Esophagus muscularis mucosa (tissue), 4 donors: ENCODE results near the gene MLST8. TPM values are rescaled to one million over a fixed set of nuclear protein-coding genes. Genes with fewer than 3 reads are reported as not detected.
"Not testable (repeated sequence)": the region's sequence is repeated elsewhere in the genome, so short reads cannot be mapped to it uniquely, and the experiment has no call there.

Experiments
- DNase-seq: peaks from one replicate; pipeline ENCODE4 v3.0.0-alpha.2; 2017; ENCODE audit errors: extremely low spot score
- H3K27ac ChIP-seq, 4 donors: fragments of 200-600 bp; sonication (generic); replicated peaks in 1 of 4; 1 replicate in 3 of 4; 2 replicates in 1 of 4; pipeline ENCODE4 v1.5.1; 2016 to 2019; ENCODE audit warnings: mild to moderate bottlenecking in 1 of 4
- H3K27me3 ChIP-seq, 4 donors: fragments of 200-600 bp; sonication (generic); one replicate each; pipeline versions ENCODE4 v1.5.1 to v1.6.0; 2016 to 2019
- H3K36me3 ChIP-seq, 4 donors: fragments of 200-600 bp; sonication (generic); one replicate each; pipeline ENCODE4 v1.5.1; 2016 to 2019
- H3K4me1 ChIP-seq, 4 donors: fragments of 200-600 bp; sonication (generic); one replicate each; pipeline ENCODE4 v1.5.1; 2016 to 2019
- H3K4me3 ChIP-seq, 4 donors: fragments of 200-600 bp; sonication (generic); 1 replicate in 2 of 4; 2 replicates in 2 of 4; pipeline ENCODE4 v1.5.1; 2016 to 2019; ENCODE audit warnings: mild to moderate bottlenecking in 4 of 4, moderate library complexity in 1 of 4
- H3K9me3 ChIP-seq, 4 donors: fragments of 200-600 bp; sonication (generic); 1 replicate in 3 of 4; 2 replicates in 1 of 4; pipeline ENCODE4 v1.5.1; 2016 to 2019
- EP300 ChIP-seq: sonication (generic); formaldehyde crosslinking; IDR thresholded peaks from one replicate; pipeline ENCODE4 v1.6.1; 2017; ENCODE audit warnings: antibody characterized with exemption
- POLR2A ChIP-seq: fragments of 450-650 bp; IDR thresholded peaks from one replicate; pipeline ENCODE4 v1.6.1; 2017; ENCODE audit warnings: antibody characterized with exemption, moderate library complexity, mild to moderate bottlenecking, low read depth
- POLR2AphosphoS5 ChIP-seq, 2 donors: sonication (generic); formaldehyde crosslinking; IDR thresholded peaks; one replicate each; pipeline ENCODE4 v1.6.1; 2017; ENCODE audit warnings: antibody characterized with exemption in 2 of 2
- WGBS: methylation state at CpG from one replicate; pipeline ENCODE4 v1.1.5; 2018; 5-methylcytosine and 5-hydroxymethylcytosine counted together
- intact Hi-C: fragments of 100-400 bp; cut with DNase I; formaldehyde crosslinking; loops from one replicate; pipeline ENCODE4 v1.15.1; 2023
- total RNA-seq, 4 donors: library from RNA; depleted of rRNA; stranded (reverse); fragments of >200 nt; gene quantifications; one replicate each; pipeline versions ENCODE4 v1.1.0 to v1.2.1, GENCODE V29; 2016
- TF ChIP-seq, protein P1 (sequence below), 3 experiments: fragments of 200-600 bp in 2 of 3; fragments of 450-650 bp in 1 of 3; sonication (generic) in 2 of 3; IDR thresholded peaks; one replicate each; pipeline ENCODE4 v1.5.1; 2017 to 2019; ENCODE audit warnings: antibody characterized with exemption in 3 of 3, mild to moderate bottlenecking in 2 of 3, moderate library complexity in 1 of 3

MLST8 gene
- total RNA-seq, 4 donors from 2014 or later = 23.7 to 62.8 (median 36.3) TPM

DNA sequence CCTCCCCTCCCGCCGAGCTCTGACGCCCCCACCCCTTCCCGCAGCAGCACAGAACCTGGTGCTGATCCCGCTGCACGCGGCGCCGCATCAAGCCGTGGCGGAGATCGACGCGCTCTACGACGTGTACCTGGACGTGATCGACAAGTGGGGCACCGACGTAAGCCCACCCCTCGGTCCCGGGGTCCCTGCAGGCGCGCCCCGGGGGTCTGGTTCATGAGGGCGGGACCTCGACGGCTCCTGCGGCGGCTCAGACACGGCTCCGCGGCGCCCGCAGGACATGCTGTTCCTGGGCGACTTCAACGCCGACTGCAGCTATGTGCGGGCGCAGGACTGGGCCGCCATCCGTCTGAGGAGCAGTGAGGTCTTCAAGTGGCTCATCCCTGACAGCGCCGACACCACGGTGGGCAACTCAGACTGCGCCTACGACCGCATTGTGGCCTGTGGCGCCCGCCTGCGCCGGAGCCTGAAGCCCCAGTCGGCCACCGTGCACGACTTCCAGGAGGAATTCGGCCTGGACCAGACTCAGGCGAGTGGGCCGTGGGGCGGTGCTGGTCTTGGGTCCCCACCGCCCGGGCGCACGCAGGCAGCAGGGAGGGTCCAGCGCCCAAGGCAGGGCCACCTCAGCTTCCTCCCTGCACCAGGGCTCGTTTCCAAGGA, 32.4 kb downstream of the MLST8 start:
- peak overlapping the region in 3 of 4 donors; percentile 37 to 45 (median 37) for H3K4me3 ChIP-seq
- intact Hi-C loops = no loop called here

DNA sequence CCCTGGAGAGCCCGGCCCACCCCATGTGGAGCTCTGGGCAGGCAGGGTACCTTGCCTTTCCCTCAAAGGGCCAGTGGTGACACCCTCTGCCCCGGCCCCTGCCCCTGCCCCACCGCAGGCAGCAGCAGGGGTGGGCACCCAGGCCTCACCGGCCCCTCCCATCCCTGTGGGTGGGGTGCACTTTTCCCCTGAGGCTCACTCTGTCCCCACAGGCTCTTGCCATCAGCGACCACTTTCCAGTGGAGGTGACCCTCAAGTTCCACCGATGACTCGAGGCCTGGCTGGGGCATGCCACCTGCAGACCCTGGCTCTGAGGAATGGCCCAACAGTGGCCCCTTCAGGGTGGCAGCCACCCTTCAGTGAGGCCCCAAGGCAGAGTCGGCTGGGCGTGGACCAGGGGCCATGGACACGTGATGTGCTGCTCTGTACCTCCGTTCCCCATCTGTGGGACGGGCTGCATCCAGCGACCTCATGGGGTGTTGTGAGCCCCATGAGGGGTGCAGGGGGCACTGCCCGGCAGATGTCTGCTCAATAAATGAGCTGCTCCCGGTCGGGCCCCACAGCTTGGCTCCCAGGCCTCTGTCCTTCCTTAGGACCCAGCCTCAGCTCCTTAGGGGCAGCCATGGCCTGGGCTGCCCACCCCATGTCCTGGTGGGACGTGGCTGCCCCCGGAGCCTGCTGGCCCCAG, 33.0 kb downstream of the MLST8 start:
- no peak for DNase-seq
- TF ChIP-seq POLR2AphosphoS5 (IDR thresholded peaks at IDR 0.05) = no peak
- TF ChIP-seq EP300 = no peak
- TF ChIP-seq, protein P1, sequence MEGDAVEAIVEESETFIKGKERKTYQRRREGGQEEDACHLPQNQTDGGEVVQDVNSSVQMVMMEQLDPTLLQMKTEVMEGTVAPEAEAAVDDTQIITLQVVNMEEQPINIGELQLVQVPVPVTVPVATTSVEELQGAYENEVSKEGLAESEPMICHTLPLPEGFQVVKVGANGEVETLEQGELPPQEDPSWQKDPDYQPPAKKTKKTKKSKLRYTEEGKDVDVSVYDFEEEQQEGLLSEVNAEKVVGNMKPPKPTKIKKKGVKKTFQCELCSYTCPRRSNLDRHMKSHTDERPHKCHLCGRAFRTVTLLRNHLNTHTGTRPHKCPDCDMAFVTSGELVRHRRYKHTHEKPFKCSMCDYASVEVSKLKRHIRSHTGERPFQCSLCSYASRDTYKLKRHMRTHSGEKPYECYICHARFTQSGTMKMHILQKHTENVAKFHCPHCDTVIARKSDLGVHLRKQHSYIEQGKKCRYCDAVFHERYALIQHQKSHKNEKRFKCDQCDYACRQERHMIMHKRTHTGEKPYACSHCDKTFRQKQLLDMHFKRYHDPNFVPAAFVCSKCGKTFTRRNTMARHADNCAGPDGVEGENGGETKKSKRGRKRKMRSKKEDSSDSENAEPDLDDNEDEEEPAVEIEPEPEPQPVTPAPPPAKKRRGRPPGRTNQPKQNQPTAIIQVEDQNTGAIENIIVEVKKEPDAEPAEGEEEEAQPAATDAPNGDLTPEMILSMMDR (IDR thresholded peaks at IDR 0.05) = no peak
- TF ChIP-seq POLR2A = no peak
- Histone ChIP-seq H3K27me3 (peaks cover 9 to 49% (median 17%) of the 10 kb centered on the region in 4 donors), H3K4me1 (peaks cover 21 to 34% (median 30%) of the 10 kb centered on the region in 4 donors), H3K36me3 (peaks cover 40 to 68% (median 64%) of the 10 kb centered on the region in 4 donors), H3K4me3 (no peak overlapping the region), H3K27ac (no peak overlapping the region), H3K9me3 (no peaks in the 10 kb centered on the region)
- intact Hi-C loops = no loop called here
- WGBS = 43% methylated on average over 9 of the region's 18 CpGs

More for the DNA sequence above, 32.4 kb downstream of the MLST8 start:
- Histone ChIP-seq H3K27ac (no peak overlapping the region), H3K9me3 (no peaks in the 10 kb centered on the region), H3K27me3 (peaks cover 9 to 56% (median 17%) of the 10 kb centered on the region in 4 donors), H3K4me1 (peaks cover 21 to 34% (median 30%) of the 10 kb centered on the region in 4 donors), H3K36me3 (peaks cover 40 to 68% (median 64%) of the 10 kb centered on the region in 4 donors)
- DNase-seq = no peak
- 0% methylated on average over 3 of the region's 65 CpGs for WGBS
- TF ChIP-seq, protein P1 (IDR thresholded peaks at IDR 0.05) = no peak
- TF ChIP-seq EP300 = no peak
- TF ChIP-seq POLR2A = no peak
- TF ChIP-seq POLR2AphosphoS5 (IDR thresholded peaks at IDR 0.05) = no peak

DNA sequence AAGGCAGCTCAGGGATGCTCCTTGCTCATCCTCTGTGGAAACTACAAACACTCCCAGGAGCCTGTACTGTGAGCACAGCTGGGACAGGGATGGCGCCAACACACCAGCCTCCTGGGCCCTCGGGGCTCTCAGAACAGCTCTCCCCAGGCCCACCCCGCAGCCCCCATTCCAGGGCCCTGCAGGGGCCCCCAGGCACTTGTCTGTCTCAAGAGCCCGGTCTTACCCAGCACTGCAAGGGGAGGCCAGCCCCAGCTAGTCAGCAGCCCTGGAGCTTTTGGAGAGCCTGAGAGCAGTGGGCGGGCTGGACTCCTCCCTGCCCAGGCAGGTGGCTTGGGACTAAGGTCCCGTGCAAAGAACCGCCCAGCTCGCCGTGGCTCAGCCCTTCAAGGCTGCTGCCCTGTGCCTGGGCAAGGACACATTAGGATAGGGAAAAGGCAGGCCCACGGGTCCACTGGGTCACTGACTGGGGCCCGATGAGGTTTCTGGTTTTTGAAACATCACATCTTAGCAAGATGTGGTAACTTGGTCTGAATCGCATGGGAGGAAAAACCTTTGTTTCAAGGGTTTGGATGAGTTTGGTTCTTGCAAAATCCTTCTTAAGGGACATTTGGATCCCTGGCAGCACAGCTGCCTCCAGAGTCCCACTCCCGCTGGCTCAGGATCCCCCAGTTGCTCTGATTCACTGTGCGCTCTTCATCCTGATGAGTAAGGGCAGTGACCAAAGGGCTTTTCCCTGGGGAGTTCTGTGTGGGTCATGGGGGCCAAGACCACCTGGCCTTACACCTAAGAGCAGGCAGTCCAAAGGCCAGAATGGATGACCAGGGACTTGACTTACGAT, 33.8 kb downstream of the MLST8 start:
- Histone ChIP-seq H3K27ac (peak overlapping the region in 1 of 4 donors; percentile 34), H3K4me3 (no peak overlapping the region), H3K4me1 (peaks cover 21 to 34% (median 30%) of the 10 kb centered on the region in 4 donors), H3K9me3 (no peaks in the 10 kb centered on the region), H3K27me3 (peaks cover 9 to 42% (median 16%) of the 10 kb centered on the region in 4 donors), H3K36me3 (peaks cover 37 to 68% (median 64%) of the 10 kb centered on the region in 4 donors)
- no peak for DNase-seq
- TF ChIP-seq, protein P1 (IDR thresholded peaks at IDR 0.05) = no peak
- TF ChIP-seq POLR2AphosphoS5 (IDR thresholded peaks at IDR 0.05) (no peak), EP300 (no peak), POLR2A (no peak)
- intact Hi-C loops = no loop called here
- 88% methylated on average over 8 of the region's 15 CpGs for WGBS

DNA sequence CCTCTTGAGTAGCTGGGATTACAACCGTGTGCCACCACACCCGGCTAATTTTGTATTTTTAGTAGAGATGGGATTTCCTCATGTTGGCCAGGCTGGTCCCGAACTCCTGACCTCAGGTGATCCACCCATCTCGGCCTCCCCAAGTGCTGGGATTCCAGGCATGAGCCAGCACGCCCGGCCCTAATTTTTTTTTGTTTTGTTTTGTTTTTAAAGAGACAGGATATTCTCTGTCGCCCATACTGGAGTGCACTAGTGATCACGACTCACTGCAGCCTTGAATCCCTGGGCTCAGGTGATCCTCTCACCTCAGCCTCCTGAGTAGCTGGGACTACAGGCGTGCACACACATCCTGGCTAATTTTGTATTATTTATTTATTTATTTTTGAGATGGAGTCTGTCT, 35.1 kb downstream of the MLST8 start:
- intact Hi-C loops = not testable (repeated sequence)
- 76% methylated on average over 9 of the region's 9 CpGs for WGBS
- peaks cover 37 to 68% (median 64%) of the 10 kb centered on the region in 4 donors for H3K36me3 ChIP-seq

DNA sequence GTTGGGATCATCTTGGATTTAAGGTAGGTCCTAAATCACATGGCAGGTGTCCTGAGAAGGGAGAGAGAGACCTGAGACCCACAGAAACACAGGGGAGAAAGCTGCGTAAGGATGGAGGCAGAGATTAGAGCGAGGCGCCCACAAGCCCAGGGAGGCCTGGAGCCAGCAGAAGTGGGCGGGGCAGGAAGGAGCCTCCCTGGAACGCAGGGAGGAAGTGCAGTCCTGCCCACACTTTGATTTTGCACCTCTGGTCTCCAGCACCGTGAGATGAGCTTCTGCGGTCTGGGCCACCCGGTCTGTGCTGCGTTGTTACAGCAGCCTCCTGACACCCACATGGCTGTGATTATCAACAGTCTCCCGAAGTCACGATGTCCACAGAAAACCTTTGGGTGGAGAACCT, 37.3 kb downstream of the MLST8 start:
- WGBS = 74% methylated on average over 6 of the region's 11 CpGs

More for the DNA sequence above, 35.1 kb downstream of the MLST8 start:
- DNase-seq, H3K9me3 ChIP-seq, H3K4me3 ChIP-seq, H3K27ac ChIP-seq: not testable (repeated sequence)
- H3K4me1 ChIP-seq = peaks cover 21 to 34% (median 30%) of the 10 kb centered on the region in 4 donors
- peaks cover 9 to 29% (median 14%) of the 10 kb centered on the region in 4 donors for H3K27me3 ChIP-seq

More for the DNA sequence above, 37.3 kb downstream of the MLST8 start:
- peaks cover 42 to 79% (median 76%) of the 10 kb centered on the region in 4 donors for H3K36me3 ChIP-seq
- H3K27ac ChIP-seq = no peak overlapping the region
- peaks cover 5 to 14% (median 10%) of the 10 kb centered on the region in 4 donors for H3K4me1 ChIP-seq
- no peaks in the 10 kb centered on the region for H3K9me3 ChIP-seq
- intact Hi-C loops = no loop called here
- H3K27me3 ChIP-seq = peaks cover 0 to 6% (median 1%) of the 10 kb centered on the region in 4 donors
- TF ChIP-seq EP300 = no peak
- TF ChIP-seq, protein P1 (IDR thresholded peaks at IDR 0.05) = no peak
- no peak for DNase-seq
- no peak overlapping the region for H3K4me3 ChIP-seq
